Gastrocnemius medialis (tissue), 4 donors: ENCODE results near the gene COL19A1. TPM values are rescaled to one million over a fixed set of nuclear protein-coding genes. Genes with fewer than 3 reads are reported as not detected.
A peak's percentile ranks its signal among the peaks of the same experiment; 100 is the strongest.

Experiments used
- ATAC-seq, 2 donors: fragments of 150-250 bp; one replicate each; pipeline ENCODE4 v1.9.1; 2016
- DNase-seq, 2 donors: peaks; one replicate each; pipeline ENCODE4 v3.0.0-alpha.2; 2019
- H3K27ac ChIP-seq, 4 donors: fragments of 200-600 bp; sonication (generic); 1 replicate in 1 of 4; 2 replicates in 3 of 4; pipeline ENCODE4 v1.5.1; 2016 to 2018; ENCODE audit warnings: mild to moderate bottlenecking in 2 of 4, moderate library complexity in 1 of 4
- H3K27me3 ChIP-seq, 3 donors: fragments of 200-600 bp; sonication (generic) in 2 of 3; 1 replicate in 1 of 3; 2 replicates in 2 of 3; pipeline versions ENCODE4 v1.5.1 to v1.6.0; 2016 to 2019; ENCODE audit warnings: mild to moderate bottlenecking in 1 of 3, moderate library complexity in 1 of 3
- H3K36me3 ChIP-seq, 2 donors: fragments of 200-600 bp; sonication (generic) in 1 of 2; one replicate each; pipeline ENCODE4 v1.5.1; 2017 to 2018
- H3K4me1 ChIP-seq, 2 donors: fragments of 200-600 bp; sonication (generic) in 1 of 2; one replicate each; pipeline ENCODE4 v1.5.1; 2016 to 2017; ENCODE audit warnings: mild to moderate bottlenecking in 2 of 2
- H3K4me3 ChIP-seq, 4 donors: fragments of 200-600 bp; sonication (generic) in 3 of 4; 1 replicate in 1 of 4; 2 replicates in 3 of 4; pipeline ENCODE4 v1.5.1; 2016 to 2019; ENCODE audit warnings: mild to moderate bottlenecking in 2 of 4
- H3K9me3 ChIP-seq, 3 donors: fragments of 200-600 bp; sonication (generic) in 2 of 3; 1 replicate in 1 of 3; 2 replicates in 2 of 3; pipeline ENCODE4 v1.5.1; 2016 to 2019
- POLR2A ChIP-seq, 2 donors: fragments of 450-650 bp; IDR thresholded peaks; one replicate each; pipeline ENCODE4 v1.6.1; 2017; ENCODE audit warnings: antibody characterized with exemption in 2 of 2, mild to moderate bottlenecking in 2 of 2, moderate library complexity in 2 of 2
- in situ Hi-C, 4 donors: fragments of 200-750 bp; cut with MboI; loops; one replicate each; pipeline versions ENCODE4 v1.15.0 to v1.8.0; 2017; ENCODE audit warnings: low sequenced_read_pairs in 4 of 4
- intact Hi-C: fragments of 100-400 bp; cut with DNase I; formaldehyde crosslinking; loops from one replicate; pipeline ENCODE4 v1.15.1; 2023; ENCODE audit warnings: low total_unique reads
- total RNA-seq, 4 donors: library from RNA; depleted of rRNA; stranded (reverse); fragments of >200 nt; gene quantifications; one replicate each; pipeline versions ENCODE4 v1.1.0 to v1.2.3, GENCODE V29; 2016
- TF ChIP-seq, protein P1 (sequence below), 5 experiments: fragments of 450-650 bp in 3 of 5; fragments of 200-600 bp in 2 of 5; sonication (generic) in 2 of 5; IDR thresholded peaks in 4 of 5; conservative IDR thresholded peaks in 1 of 5; 1 replicate in 4 of 5; 2 replicates in 1 of 5; pipeline ENCODE4 v1.5.1; 2016 to 2019; ENCODE audit warnings: antibody characterized with exemption in 5 of 5, mild to moderate bottlenecking in 3 of 5, moderate library complexity in 3 of 5

COL19A1 gene
- total RNA-seq, 4 donors from 2014 or later = 0.05 to 0.65 (median 0.14) TPM

DNA sequence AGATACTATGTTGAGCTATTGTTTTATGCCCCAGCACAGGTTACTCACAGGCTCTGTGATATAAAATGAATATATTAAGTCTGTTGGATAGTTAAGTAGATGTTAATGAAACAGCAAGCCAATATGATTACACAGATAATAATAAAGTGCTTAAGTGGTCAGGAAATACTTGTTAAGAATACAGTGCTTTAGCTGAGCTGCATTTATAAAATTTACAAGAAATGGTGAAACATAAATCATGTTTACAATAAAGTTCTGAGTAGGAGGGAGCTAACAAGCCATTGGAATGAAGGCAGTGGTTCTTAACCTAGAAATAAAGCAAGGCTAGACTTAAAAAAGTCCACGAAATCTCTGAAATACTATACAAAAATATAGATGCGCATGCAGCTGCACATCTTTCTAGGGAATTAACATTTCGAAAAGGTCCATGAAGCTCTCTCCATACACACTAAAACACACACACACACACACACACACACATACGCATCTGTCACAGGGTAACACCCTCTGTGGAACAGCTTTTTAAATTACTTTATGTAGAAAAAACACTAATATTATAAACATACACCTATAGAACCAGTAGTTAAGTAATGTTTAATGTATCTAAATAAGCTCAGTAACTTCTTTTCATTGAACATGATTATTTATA lies 349.2 kb downstream of the COL19A1 start:
- in situ Hi-C loops (no loop called here), intact Hi-C loops (no loop called here)
- no peak overlapping the region for H3K27ac ChIP-seq
- TF ChIP-seq POLR2A (IDR thresholded peaks at IDR 0.05) = no peak
- TF ChIP-seq, protein P1, sequence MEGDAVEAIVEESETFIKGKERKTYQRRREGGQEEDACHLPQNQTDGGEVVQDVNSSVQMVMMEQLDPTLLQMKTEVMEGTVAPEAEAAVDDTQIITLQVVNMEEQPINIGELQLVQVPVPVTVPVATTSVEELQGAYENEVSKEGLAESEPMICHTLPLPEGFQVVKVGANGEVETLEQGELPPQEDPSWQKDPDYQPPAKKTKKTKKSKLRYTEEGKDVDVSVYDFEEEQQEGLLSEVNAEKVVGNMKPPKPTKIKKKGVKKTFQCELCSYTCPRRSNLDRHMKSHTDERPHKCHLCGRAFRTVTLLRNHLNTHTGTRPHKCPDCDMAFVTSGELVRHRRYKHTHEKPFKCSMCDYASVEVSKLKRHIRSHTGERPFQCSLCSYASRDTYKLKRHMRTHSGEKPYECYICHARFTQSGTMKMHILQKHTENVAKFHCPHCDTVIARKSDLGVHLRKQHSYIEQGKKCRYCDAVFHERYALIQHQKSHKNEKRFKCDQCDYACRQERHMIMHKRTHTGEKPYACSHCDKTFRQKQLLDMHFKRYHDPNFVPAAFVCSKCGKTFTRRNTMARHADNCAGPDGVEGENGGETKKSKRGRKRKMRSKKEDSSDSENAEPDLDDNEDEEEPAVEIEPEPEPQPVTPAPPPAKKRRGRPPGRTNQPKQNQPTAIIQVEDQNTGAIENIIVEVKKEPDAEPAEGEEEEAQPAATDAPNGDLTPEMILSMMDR (IDR thresholded peaks at IDR 0.05 in 4 of 5, conservative IDR thresholded peaks at IDR 0.05 in 1 of 5) = no peak
- H3K4me1 ChIP-seq = no peaks in the 10 kb centered on the region
- peaks cover 0 to 2% (median 0%) of the 10 kb centered on the region in 3 donors for H3K27me3 ChIP-seq
- no peaks in the 10 kb centered on the region for H3K36me3 ChIP-seq
- DNase-seq (no peak), ATAC-seq (no peak)
- H3K4me3 ChIP-seq = no peak overlapping the region
- H3K9me3 ChIP-seq = no peaks in the 10 kb centered on the region

DNA sequence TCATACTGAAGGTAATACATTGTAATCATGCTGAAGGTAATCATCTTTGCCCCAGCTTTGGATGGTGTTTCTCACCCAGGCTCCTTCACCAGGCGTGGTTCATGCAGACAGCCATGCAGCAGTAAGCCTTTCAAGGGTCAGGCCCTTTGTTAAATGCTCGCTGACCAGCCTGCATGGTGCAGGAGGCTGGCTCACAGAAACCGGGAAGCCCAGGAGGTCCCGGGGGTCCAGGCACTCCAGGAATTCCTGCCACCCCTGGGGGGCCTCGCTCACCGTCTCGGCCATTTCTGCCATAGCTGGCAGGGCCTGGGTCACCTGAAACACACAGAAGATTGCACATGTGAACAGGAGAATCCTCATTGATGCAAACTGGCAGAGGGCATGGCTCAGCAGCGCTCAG lies 350.4 kb downstream of the COL19A1 start:
- TF ChIP-seq, protein P1 (IDR thresholded peaks at IDR 0.05 in 4 of 5, conservative IDR thresholded peaks at IDR 0.05 in 1 of 5) = no peak
- TF ChIP-seq POLR2A (IDR thresholded peaks at IDR 0.05) = no peak
- Histone ChIP-seq H3K27ac (no peak overlapping the region), H3K36me3 (no peaks in the 10 kb centered on the region), H3K9me3 (no peaks in the 10 kb centered on the region), H3K27me3 (peaks cover 0 to 2% (median 0%) of the 10 kb centered on the region in 3 donors), H3K4me1 (no peaks in the 10 kb centered on the region), H3K4me3 (no peak overlapping the region)
- intact Hi-C loops (no loop called here), in situ Hi-C loops (no loop called here)
- DNase-seq (no peak), ATAC-seq (no peak)

DNA sequence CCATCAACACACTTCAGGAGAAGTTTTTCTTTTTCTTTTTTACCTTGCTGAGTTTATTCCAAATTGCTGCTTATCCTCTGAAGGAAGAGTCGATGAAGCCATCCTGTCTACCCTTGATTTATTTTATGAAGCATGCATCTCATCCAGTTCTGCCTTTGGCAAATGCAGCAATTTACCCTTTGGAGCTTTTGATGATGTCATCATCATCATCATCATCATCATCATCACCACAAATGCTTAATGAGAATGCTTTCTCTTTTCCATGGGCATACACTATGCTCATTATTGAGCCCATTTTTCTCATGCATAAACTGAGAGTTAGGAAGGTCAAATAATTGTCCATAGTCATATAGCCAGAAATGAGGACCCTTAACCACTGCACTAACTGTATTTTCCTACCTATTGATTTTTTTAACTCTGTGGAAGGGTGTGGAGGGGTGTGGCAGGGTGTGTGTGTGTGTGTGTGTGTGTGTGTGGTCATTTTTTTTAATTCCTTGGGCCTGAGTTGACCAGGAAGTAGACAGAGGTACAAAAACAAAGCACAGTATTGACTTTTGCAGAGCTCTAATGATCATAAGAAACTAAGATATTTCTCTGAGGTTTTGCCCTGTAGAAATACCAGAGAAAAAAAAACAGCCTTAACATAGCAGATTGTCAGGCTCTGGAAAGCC lies 353.7 kb downstream of the COL19A1 start:
- no peaks in the 10 kb centered on the region for H3K4me1 ChIP-seq
- no peaks in the 10 kb centered on the region for H3K9me3 ChIP-seq
- no peaks in the 10 kb centered on the region for H3K36me3 ChIP-seq
- H3K27me3 ChIP-seq = no peaks in the 10 kb centered on the region
- ATAC-seq (no peak), DNase-seq (no peak)
- intact Hi-C loops (loop anchor here (5.0 kb wide), 1 partner anchor 792 kb away; no protein-coding TSS in a partner anchor), in situ Hi-C loops (no loop called here)
- TF ChIP-seq POLR2A (IDR thresholded peaks at IDR 0.05) = no peak
- TF ChIP-seq, protein P1 (IDR thresholded peaks at IDR 0.05 in 4 of 5, conservative IDR thresholded peaks at IDR 0.05 in 1 of 5) = no peak
- no peak overlapping the region for H3K4me3 ChIP-seq
- H3K27ac ChIP-seq = no peak overlapping the region

DNA sequence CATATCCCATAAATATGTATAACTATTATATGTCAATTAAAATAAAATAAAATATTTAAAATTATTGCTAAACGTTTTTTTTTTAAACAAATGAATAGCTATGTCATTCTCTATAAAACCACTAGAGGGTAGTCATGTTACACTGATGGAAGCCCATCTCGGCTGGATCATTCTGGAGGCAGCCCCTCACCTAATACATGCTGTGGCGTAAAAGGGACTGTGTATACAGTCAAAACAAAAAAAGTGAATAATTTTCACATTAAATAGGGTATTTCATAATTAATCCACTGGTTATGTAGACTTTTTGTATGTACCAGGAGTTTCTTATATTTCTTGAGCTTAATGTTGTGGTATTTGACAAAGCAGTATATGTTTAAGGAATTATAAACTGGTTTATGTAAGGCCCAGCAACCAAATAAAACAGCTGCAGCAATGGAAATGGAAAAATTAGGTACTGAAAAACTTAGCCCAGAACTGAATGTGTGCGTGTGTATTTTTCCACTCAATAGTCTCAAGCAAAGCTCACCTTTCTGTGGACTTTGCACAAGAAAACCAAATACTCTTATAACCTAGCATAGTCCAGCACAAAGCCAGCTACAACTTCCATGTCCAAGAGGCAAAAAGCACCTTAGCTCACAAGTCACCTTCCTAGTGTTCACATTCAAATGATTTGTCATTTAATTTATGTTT lies 354.8 kb downstream of the COL19A1 start:
- no peak for TF ChIP-seq POLR2A (IDR thresholded peaks at IDR 0.05)
- TF ChIP-seq, protein P1 (IDR thresholded peaks at IDR 0.05 in 4 of 5, conservative IDR thresholded peaks at IDR 0.05 in 1 of 5) = peak in 4 of 5 experiments; percentile 16 to 75 (median 59)
- Histone ChIP-seq H3K9me3 (no peaks in the 10 kb centered on the region), H3K27me3 (no peaks in the 10 kb centered on the region), H3K27ac (no peak overlapping the region), H3K4me1 (no peaks in the 10 kb centered on the region), H3K36me3 (no peaks in the 10 kb centered on the region), H3K4me3 (no peak overlapping the region)
- no peak for ATAC-seq
- in situ Hi-C loops = no loop called here
- intact Hi-C loops = loop anchor here (1.0 to 5.0 kb wide), 2 partner anchors 148 to 791 kb away; no protein-coding TSS in a partner anchor
- DNase-seq = no peak
